HUES48 (cell line): ENCODE measurements around the gene PLD3.
A peak's percentile ranks its signal among the peaks of the same experiment; 100 is the strongest.

ENCODE experiments used
- H3K27ac ChIP-seq: one replicate; pipeline ENCODE4 v1.7.0; 2013; ENCODE audit warnings: low read depth, low read length, inconsistent platforms
- H3K27me3 ChIP-seq: 2 replicates; pipeline ENCODE4 v1.6.1; 2013; ENCODE audit warnings: mild to moderate bottlenecking, low read length; ENCODE audit not compliant: control insufficient read depth, insufficient read depth
- H3K36me3 ChIP-seq: 2 replicates; pipeline ENCODE4 v1.6.1; 2013; ENCODE audit warnings: low read length; ENCODE audit not compliant: control insufficient read depth, insufficient read depth
- H3K4me1 ChIP-seq: 2 replicates; pipeline ENCODE4 v1.6.1; 2013; ENCODE audit warnings: mild to moderate bottlenecking, low read length; ENCODE audit not compliant: control insufficient read depth, insufficient read depth
- H3K4me3 ChIP-seq: 2 replicates; pipeline ENCODE4 v1.5.1; 2013; ENCODE audit warnings: mild to moderate bottlenecking, low read depth, low read length
- H3K9ac ChIP-seq: 2 replicates; pipeline ENCODE4 v1.6.1; 2013; ENCODE audit warnings: mild to moderate bottlenecking, low read depth, low read length, moderate library complexity
- H3K9me3 ChIP-seq: 2 replicates; pipeline ENCODE4 v1.6.1; 2013; ENCODE audit warnings: low read length; ENCODE audit not compliant: control insufficient read depth, insufficient read depth

PLD3 gene

GRCh38 chr19:40348961-40349507, 539 bp downstream of the PLD3 start:
- H3K4me3 ChIP-seq: peak overlapping the region; percentile 98
- H3K27ac ChIP-seq: no peak overlapping the region

GRCh38 chr19:40355975-40356680, 7.6 kb downstream of the PLD3 start:
- H3K9me3 ChIP-seq: no peaks in the 10 kb centered on the region
- H3K4me3 ChIP-seq: no peak overlapping the region
- H3K4me1 ChIP-seq: no peaks in the 10 kb centered on the region
- no peak overlapping the region for H3K9ac ChIP-seq
- H3K27me3 ChIP-seq: no peaks in the 10 kb centered on the region
- 0 out of 2 replicates have a peak, but pooled peaks cover 3% of the 10 kb centered on the region for H3K36me3 ChIP-seq
- H3K27ac ChIP-seq: no peak overlapping the region

More at GRCh38 chr19:40348961-40349507, 539 bp downstream of the PLD3 start:
- Histone ChIP-seq H3K4me1 (peaks cover 3% of the 10 kb centered on the region; the same call in 1 of the 2 replicates), H3K27me3 (no peaks in the 10 kb centered on the region), H3K9ac (peak overlapping the region; percentile 78), H3K9me3 (no peaks in the 10 kb centered on the region), H3K36me3 (no peaks in the 10 kb centered on the region)

GRCh38 chr19:40356681-40357595, 8.4 kb downstream of the PLD3 start:
- Histone ChIP-seq H3K9ac (no peak overlapping the region), H3K36me3 (0 out of 2 replicates have a peak, but pooled peaks cover 3% of the 10 kb centered on the region), H3K4me1 (no peaks in the 10 kb centered on the region), H3K9me3 (no peaks in the 10 kb centered on the region), H3K27me3 (no peaks in the 10 kb centered on the region), H3K4me3 (no peak overlapping the region), H3K27ac (no peak overlapping the region)

- no peaks in the 10 kb centered on the region for H3K9me3 ChIP-seq
- H3K27me3 ChIP-seq: no peaks in the 10 kb centered on the region
- 0 out of 2 replicates have a peak, but pooled peaks cover 3% of the 10 kb centered on the region for H3K36me3 ChIP-seq
- no peaks in the 10 kb centered on the region for H3K4me1 ChIP-seq
- no peak overlapping the region for H3K9ac ChIP-seq
- no peak overlapping the region for H3K4me3 ChIP-seq
- no peak overlapping the region for H3K27ac ChIP-seq
Observed at GRCh38 chr19:40357640-40358039, 9.1 kb downstream of the PLD3 start.

- 0 out of 2 replicates have a peak, but pooled peaks cover 3% of the 10 kb centered on the region for H3K36me3 ChIP-seq
- H3K4me1 ChIP-seq: no peaks in the 10 kb centered on the region
- no peak overlapping the region for H3K4me3 ChIP-seq
- H3K27ac ChIP-seq: no peak overlapping the region
- no peak overlapping the region for H3K9ac ChIP-seq
- H3K27me3 ChIP-seq: no peaks in the 10 kb centered on the region
- no peaks in the 10 kb centered on the region for H3K9me3 ChIP-seq
Observed at GRCh38 chr19:40358773-40359172, 10.3 kb downstream of the PLD3 start.

GRCh38 chr19:40360020-40360707, 11.7 kb downstream of the PLD3 start:
- no peaks in the 10 kb centered on the region for H3K9me3 ChIP-seq
- H3K9ac ChIP-seq: no peak overlapping the region
- H3K4me1 ChIP-seq: peaks cover under 1% of the 10 kb centered on the region; the same call in 1 of the 2 replicates
- H3K27ac ChIP-seq: no peak overlapping the region
- 0 out of 2 replicates have a peak, but pooled peaks cover 3% of the 10 kb centered on the region for H3K36me3 ChIP-seq
- H3K4me3 ChIP-seq: no peak overlapping the region
- H3K27me3 ChIP-seq: no peaks in the 10 kb centered on the region

- no peaks in the 10 kb centered on the region for H3K27me3 ChIP-seq
- H3K9ac ChIP-seq: no peak overlapping the region
- no peak overlapping the region for H3K4me3 ChIP-seq
- no peak overlapping the region for H3K27ac ChIP-seq
- H3K4me1 ChIP-seq: peaks cover 3% of the 10 kb centered on the region; the same call in 1 of the 2 replicates
- H3K36me3 ChIP-seq: 0 out of 2 replicates have a peak, but pooled peaks cover 3% of the 10 kb centered on the region
- no peaks in the 10 kb centered on the region for H3K9me3 ChIP-seq
Observed at GRCh38 chr19:40360708-40361241, 12.3 kb downstream of the PLD3 start.

GRCh38 chr19:40362160-40362559, 13.7 kb downstream of the PLD3 start:
- peaks cover 5% of the 10 kb centered on the region; the same call in 1 of the 2 replicates for H3K36me3 ChIP-seq

GRCh38 chr19:40363069-40363468, 14.6 kb downstream of the PLD3 start:
- Histone ChIP-seq H3K4me3 (no peak overlapping the region), H3K9ac (no peak overlapping the region)

More at GRCh38 chr19:40362160-40362559, 13.7 kb downstream of the PLD3 start:
- Histone ChIP-seq H3K4me3 (no peak overlapping the region), H3K27ac (no peak overlapping the region), H3K27me3 (no peaks in the 10 kb centered on the region), H3K4me1 (peaks cover 13% of the 10 kb centered on the region), H3K9me3 (no peaks in the 10 kb centered on the region), H3K9ac (no peak overlapping the region)

GRCh38 chr19:40365010-40365409, 16.5 kb downstream of the PLD3 start:
- H3K27ac ChIP-seq: no peak overlapping the region
- H3K4me3 ChIP-seq: peak overlapping the region; percentile 58
- peaks cover 13% of the 10 kb centered on the region for H3K4me1 ChIP-seq
- H3K27me3 ChIP-seq: no peaks in the 10 kb centered on the region
- peak overlapping the region; percentile 48; the same call in 1 of the 2 replicates for H3K9ac ChIP-seq
- peaks cover 29% of the 10 kb centered on the region for H3K36me3 ChIP-seq
- no peaks in the 10 kb centered on the region for H3K9me3 ChIP-seq

More at GRCh38 chr19:40363069-40363468, 14.6 kb downstream of the PLD3 start:
- peaks cover 11% of the 10 kb centered on the region for H3K36me3 ChIP-seq
- H3K4me1 ChIP-seq: peaks cover 13% of the 10 kb centered on the region
- no peak overlapping the region for H3K27ac ChIP-seq
- no peaks in the 10 kb centered on the region for H3K9me3 ChIP-seq
- no peaks in the 10 kb centered on the region for H3K27me3 ChIP-seq
